Hepatocyte (in vitro differentiated cells): ENCODE data around the gene SPSB2. TPM values are rescaled to one million over a fixed set of nuclear protein-coding genes. Genes with fewer than 3 reads are reported as not detected.

Source experiments
- DNase-seq: peaks from one replicate; pipeline ENCODE4 v3.0.0-alpha.2; 2016; ENCODE audit warnings: low spot score
- H2AFZ ChIP-seq: fragments of 200-600 bp; sonication (generic); 2 replicates; pipeline ENCODE4 v1.6.0; 2016; ENCODE audit warnings: antibody characterized with exemption, mild to moderate bottlenecking
- H3K27ac ChIP-seq: fragments of 200-600 bp; sonication (generic); 2 replicates; pipeline ENCODE4 v1.5.1; 2016; ENCODE audit warnings: mild to moderate bottlenecking
- H3K27me3 ChIP-seq: fragments of 200-600 bp; sonication (generic); 2 replicates; pipeline ENCODE4 v1.6.1; 2016
- H3K36me3 ChIP-seq: fragments of 200-600 bp; sonication (generic); replicated peaks from 2 replicates; pipeline ENCODE4 v1.5.1; 2016; ENCODE audit warnings: low read depth; ENCODE audit not compliant: insufficient read depth
- H3K4me1 ChIP-seq: fragments of 200-600 bp; sonication (generic); 2 replicates; pipeline ENCODE4 v1.5.1; 2016; ENCODE audit warnings: mild to moderate bottlenecking, moderate library complexity; ENCODE audit not compliant: insufficient read depth
- H3K4me2 ChIP-seq: fragments of 200-600 bp; sonication (generic); 2 replicates; pipeline ENCODE4 v1.6.0; 2016
- H3K4me3 ChIP-seq: fragments of 200-600 bp; sonication (generic); 2 replicates; pipeline ENCODE4 v1.5.1; 2016; ENCODE audit warnings: mild to moderate bottlenecking
- H3K79me2 ChIP-seq: fragments of 200-600 bp; sonication (generic); 2 replicates; pipeline ENCODE4 v1.6.0; 2017; ENCODE audit warnings: mild to moderate bottlenecking
- H3K9me2 ChIP-seq: fragments of 200-600 bp; sonication (generic); replicated peaks from 2 replicates; pipeline ENCODE4 v1.6.0; 2017; ENCODE audit warnings: mild to moderate bottlenecking; ENCODE audit not compliant: insufficient read depth
- H3K9me3 ChIP-seq: fragments of 200-600 bp; sonication (generic); 2 replicates; pipeline ENCODE4 v1.5.1; 2016; ENCODE audit warnings: low read depth, mild to moderate bottlenecking
- H4K20me1 ChIP-seq: fragments of 200-600 bp; sonication (generic); 2 replicates; pipeline ENCODE4 v1.6.0; 2016; ENCODE audit warnings: mild to moderate bottlenecking; ENCODE audit not compliant: insufficient read depth, poor library complexity, severe bottlenecking
- EZH2 ChIP-seq: fragments of 200-600 bp; sonication (generic); IDR thresholded peaks from 2 replicates; pipeline ENCODE4 v1.6.1; 2016; ENCODE audit warnings: antibody characterized with exemption, mild to moderate bottlenecking, borderline replicate concordance
- EZH2phosphoT487 ChIP-seq: fragments of 200-600 bp; sonication (generic); IDR thresholded peaks from one replicate; pipeline ENCODE4 v1.6.1; 2018; ENCODE audit warnings: antibody characterized with exemption, mild to moderate bottlenecking, low read depth, moderate library complexity; ENCODE audit not compliant: unreplicated experiment, severe bottlenecking
- WGBS: methylation state at CpG from one replicate; pipeline ENCODE4 v1.1.6; 2016; ENCODE audit warnings: low lambda C conversion rate; ENCODE audit errors: missing lambda C conversion rate; 5-methylcytosine and 5-hydroxymethylcytosine counted together
- polyA plus RNA-seq: library from polyadenylated mRNA; unstranded; fragments of >200 nt; fragmentation: Nextera tagmentation; extraction: Ambion mirVana; gene quantifications from 2 replicates; pipeline ENCODE4 v1.2.1, GENCODE V29; 2016
- total RNA-seq: library from RNA; depleted of rRNA; stranded (reverse); fragments of >200 nt; gene quantifications from 2 replicates; pipeline ENCODE4 v1.2.3, GENCODE V29; 2014
- TF ChIP-seq, protein P1 (sequence below): fragments of 200-600 bp; sonication (generic); IDR thresholded peaks from 2 replicates; pipeline ENCODE4 v1.5.1; 2016; ENCODE audit warnings: antibody characterized with exemption, mild to moderate bottlenecking; ENCODE audit not compliant: poor library complexity

The SPSB2 gene
- total and polyA plus RNA-seq, 2 experiments from 2014 or later: 11.0 to 14.1 TPM

DNA sequence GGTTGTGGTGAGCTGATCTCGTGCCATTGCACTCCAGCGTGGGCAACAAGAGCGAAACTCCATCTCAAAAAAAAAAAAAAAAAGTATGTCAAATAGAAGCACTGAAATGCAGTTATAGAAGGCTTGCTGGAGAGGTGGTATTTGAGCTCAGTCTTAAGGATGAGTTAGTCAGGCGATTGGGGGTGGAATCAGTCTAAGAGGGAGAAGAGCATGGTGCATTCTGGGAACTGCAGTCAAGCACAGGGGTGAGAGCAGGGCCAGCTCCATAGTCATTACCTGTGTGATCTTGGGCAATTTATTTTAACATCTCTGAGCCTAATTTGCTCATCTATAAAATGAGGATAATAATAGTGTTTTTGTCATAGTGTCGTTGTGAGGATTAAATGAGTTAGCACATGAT lies 38.2 kb downstream of the SPSB2 start:
- no peaks in the 10 kb centered on the region for H4K20me1 ChIP-seq
- no peaks in the 10 kb centered on the region for H3K36me3 ChIP-seq
- H3K4me2 ChIP-seq: no peak overlapping the region
- TF ChIP-seq, protein P1, sequence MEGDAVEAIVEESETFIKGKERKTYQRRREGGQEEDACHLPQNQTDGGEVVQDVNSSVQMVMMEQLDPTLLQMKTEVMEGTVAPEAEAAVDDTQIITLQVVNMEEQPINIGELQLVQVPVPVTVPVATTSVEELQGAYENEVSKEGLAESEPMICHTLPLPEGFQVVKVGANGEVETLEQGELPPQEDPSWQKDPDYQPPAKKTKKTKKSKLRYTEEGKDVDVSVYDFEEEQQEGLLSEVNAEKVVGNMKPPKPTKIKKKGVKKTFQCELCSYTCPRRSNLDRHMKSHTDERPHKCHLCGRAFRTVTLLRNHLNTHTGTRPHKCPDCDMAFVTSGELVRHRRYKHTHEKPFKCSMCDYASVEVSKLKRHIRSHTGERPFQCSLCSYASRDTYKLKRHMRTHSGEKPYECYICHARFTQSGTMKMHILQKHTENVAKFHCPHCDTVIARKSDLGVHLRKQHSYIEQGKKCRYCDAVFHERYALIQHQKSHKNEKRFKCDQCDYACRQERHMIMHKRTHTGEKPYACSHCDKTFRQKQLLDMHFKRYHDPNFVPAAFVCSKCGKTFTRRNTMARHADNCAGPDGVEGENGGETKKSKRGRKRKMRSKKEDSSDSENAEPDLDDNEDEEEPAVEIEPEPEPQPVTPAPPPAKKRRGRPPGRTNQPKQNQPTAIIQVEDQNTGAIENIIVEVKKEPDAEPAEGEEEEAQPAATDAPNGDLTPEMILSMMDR: no peak
- no peak for TF ChIP-seq EZH2
- TF ChIP-seq EZH2phosphoT487: no peak
- no peak for DNase-seq
- H2AFZ ChIP-seq: no peak overlapping the region
- no peaks in the 10 kb centered on the region for H3K9me2 ChIP-seq
- H3K27ac ChIP-seq: peak overlapping the region; percentile 55
- H3K9me3 ChIP-seq: no peaks in the 10 kb centered on the region
- H3K4me1 ChIP-seq: no peaks in the 10 kb centered on the region
- no peaks in the 10 kb centered on the region for H3K27me3 ChIP-seq
- no peak overlapping the region for H3K4me3 ChIP-seq
- H3K79me2 ChIP-seq: no peaks in the 10 kb centered on the region
- 88% methylated on average over 5 of the region's 5 CpGs for WGBS

DNA sequence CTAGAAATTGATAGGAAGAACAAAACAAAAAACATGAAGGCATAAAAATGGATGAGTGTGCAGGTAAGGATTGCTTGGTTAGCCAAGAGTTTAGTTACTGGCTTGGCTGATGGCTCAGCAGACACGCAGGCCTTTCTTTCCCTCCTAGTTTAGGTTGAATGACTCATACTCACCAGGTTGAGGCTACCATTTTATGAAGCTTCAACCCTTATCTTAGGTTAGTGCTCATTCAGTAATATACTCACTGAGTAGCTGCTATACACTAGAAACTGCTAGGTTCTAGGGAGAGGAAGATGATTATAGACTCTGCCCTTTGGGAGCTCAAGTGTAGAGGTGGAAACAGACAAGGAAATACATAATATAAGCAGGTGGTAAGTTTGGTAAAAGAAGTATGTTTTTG lies 38.8 kb downstream of the SPSB2 start:
- TF ChIP-seq EZH2phosphoT487 (no peak), EZH2 (no peak)
- TF ChIP-seq, protein P1: no peak
- no peak overlapping the region for H2AFZ ChIP-seq
- no peaks in the 10 kb centered on the region for H3K79me2 ChIP-seq
- H3K4me2 ChIP-seq: no peak overlapping the region
- WGBS: 87% methylated on average over 1 of the region's 1 CpG
- no peaks in the 10 kb centered on the region for H3K9me2 ChIP-seq
- H3K9me3 ChIP-seq: no peaks in the 10 kb centered on the region
- H3K27me3 ChIP-seq: no peaks in the 10 kb centered on the region
- no peak overlapping the region for H3K4me3 ChIP-seq
- H4K20me1 ChIP-seq: no peaks in the 10 kb centered on the region
- peak overlapping the region; percentile 55 for H3K27ac ChIP-seq
- no peak for DNase-seq
- H3K36me3 ChIP-seq: no peaks in the 10 kb centered on the region
- no peaks in the 10 kb centered on the region for H3K4me1 ChIP-seq

DNA sequence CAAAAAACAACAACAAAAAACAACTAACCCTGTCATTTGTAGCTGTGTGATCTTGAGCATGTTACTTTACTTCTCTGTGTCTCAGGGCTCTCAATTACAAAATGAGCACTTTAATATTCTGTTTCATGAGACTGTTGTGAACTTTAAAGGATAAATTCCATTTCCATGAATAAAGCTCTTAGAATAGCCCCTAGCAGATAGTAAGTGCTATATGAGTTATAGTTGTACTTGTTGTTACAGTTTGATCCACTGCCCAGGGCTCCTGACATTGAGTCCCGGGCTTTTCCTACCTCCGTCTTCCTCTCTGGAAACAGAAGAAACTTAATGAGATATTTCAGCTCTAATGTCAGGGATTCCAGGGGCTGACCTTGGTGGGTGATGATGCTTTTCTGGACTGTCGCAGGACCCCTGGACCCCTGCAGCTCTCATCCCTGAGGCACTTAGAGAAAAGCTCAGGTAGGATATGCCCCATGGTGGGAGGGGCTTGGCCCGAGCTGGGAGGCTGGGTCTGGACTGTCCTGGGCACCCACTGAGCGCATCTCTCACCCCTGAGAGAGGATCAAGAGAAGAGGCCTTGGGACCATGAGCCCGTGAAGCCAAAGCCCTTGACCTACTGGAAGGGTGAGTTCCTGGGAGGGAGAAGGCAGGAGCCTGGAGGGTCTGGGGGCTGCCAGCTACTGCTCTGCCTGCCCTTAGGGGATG lies 39.8 kb downstream of the SPSB2 start:
- Histone ChIP-seq H2AFZ (no peak overlapping the region), H3K9me2 (no peaks in the 10 kb centered on the region), H3K4me2 (no peak overlapping the region), H3K4me1 (no peaks in the 10 kb centered on the region), H3K27me3 (no peaks in the 10 kb centered on the region), H3K9me3 (no peaks in the 10 kb centered on the region), H3K4me3 (no peak overlapping the region), H4K20me1 (no peaks in the 10 kb centered on the region), H3K36me3 (no peaks in the 10 kb centered on the region), H3K27ac (no peak overlapping the region), H3K79me2 (peaks cover 6% of the 10 kb centered on the region)
- 90% methylated on average over 6 of the region's 6 CpGs for WGBS
- DNase-seq: no peak
- TF ChIP-seq EZH2 (no peak), EZH2phosphoT487 (no peak)
- TF ChIP-seq, protein P1: no peak
